ENCODE measurements around the gene TRAM2. TPM values are rescaled to one million over a fixed set of nuclear protein-coding genes. Genes with fewer than 3 reads are reported as not detected.

TRAM2 gene
- total and polyA plus RNA-seq, 10 of the 15 experiments (the other 5 are each of a cell fraction or from before 2014, with no cell fraction given) = 2.5 to 15.0 (median 11.0) TPM

GRCh38 chr6:52524918-52525317 is 51.9 kb downstream of the TRAM2 start (continued):
- TF ChIP-seq ZBTB40 (IDR thresholded peaks at IDR 0.05; ENCODE audit: borderline replicate concordance) = no peak
- no peak for TF ChIP-seq MEF2B (IDR thresholded peaks at IDR 0.05; ENCODE audit: partially characterized antibody, poor library complexity, severe bottlenecking)
- TF ChIP-seq RCOR1 (conservative IDR thresholded peaks at IDR 0.05; ENCODE audit: low read depth, low read length) = no peak
- TF ChIP-seq GABPA (IDR thresholded peaks at IDR 0.05; ENCODE audit: low read depth) = no peak

DNA sequence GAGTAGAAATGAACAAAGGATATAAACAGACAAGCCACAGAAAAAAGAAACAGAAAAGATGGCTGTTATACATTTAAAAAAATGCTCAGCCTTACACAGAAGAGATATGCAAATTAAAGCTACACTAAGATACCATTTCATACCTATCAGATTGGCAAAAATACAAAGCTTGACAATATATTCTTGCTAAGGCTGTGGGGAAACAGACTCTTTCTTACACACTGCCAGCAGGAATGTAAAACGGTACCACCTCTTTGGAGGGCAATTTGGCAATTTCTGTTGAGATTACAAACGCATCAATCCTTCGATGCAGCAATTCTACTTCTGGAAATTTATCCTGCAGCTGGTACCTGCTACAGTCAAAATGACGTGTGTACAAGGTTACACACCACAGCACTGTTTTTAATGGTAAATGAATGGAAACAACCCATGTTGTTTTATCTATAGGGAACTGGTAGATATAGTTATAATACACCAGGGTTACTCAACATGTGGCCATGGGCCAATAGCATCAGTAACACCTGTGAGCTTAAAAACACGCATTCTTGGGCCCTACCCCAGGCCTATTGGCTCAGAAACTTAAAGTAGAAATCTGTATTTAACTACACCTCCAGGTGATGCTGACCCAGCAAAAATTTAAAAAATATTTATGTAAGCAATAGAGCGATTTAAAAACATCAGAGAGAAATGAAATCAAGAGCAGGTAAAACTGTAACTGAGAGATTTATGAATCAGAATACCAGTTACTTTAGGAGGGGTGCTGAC is 53.3 kb downstream of the TRAM2 start:
- H3K9ac ChIP-seq (ENCODE audit: control insufficient read depth, insufficient read depth, low read length) = no peak overlapping the region
- FAIRE-seq = peak; percentile 38
- SMC1A ChIA-PET (ENCODE audit: uncharacterized antibody, unreplicated experiment) = interaction anchor here (0.6 to 1.6 kb wide), 7 partner anchors 8 to 1777 kb away, joined by 3 to 5 read pairs (median 3); no protein-coding TSS in a partner anchor
- H3K9me3 ChIP-seq (replicated peaks; ENCODE audit: control insufficient read depth, insufficient read depth, low read length) = no peaks in the 10 kb centered on the region
- ATAC-seq = no peak
- CTCF ChIA-PET = no interaction called here
- BruUV-seq (replicated peaks) = no TSS peak
- no peak for DNase-seq (ENCODE audit: low read depth, low spot score)
- no peaks in the 10 kb centered on the region for H4K20me1 ChIP-seq (ENCODE audit: control insufficient read depth, insufficient read depth)
- no peak overlapping the region for H3K4me3 ChIP-seq
- H3K27ac ChIP-seq (ENCODE audit: control insufficient read depth, insufficient read depth) = no peak overlapping the region
- no peak overlapping the region for H3K4me2 ChIP-seq (ENCODE audit: control insufficient read depth, insufficient read depth)
- no peaks in the 10 kb centered on the region for H3K27me3 ChIP-seq (replicated peaks in 1 of 2; ENCODE audit: control insufficient read depth in 2 of 2, insufficient read depth in 2 of 2, low read length in 1 of 2)
- POLR2A ChIA-PET = interaction anchor here (0.6 kb wide), 1 partner anchor 78 kb away, joined by 4 read pairs; no protein-coding TSS in a partner anchor
- 98% methylated on average over 6 of the region's 6 CpGs for WGBS (ENCODE audit: insufficient coverage, insufficient replicate concordance, low lambda C conversion rate, missing lambda C conversion rate)
- in situ Hi-C loops (cut with MboI) (no loop called here), intact Hi-C loops (cut with micrococcal nuclease; ENCODE audit: unreplicated experiment) (no loop called here)
- TF ChIP-seq, protein P1, sequence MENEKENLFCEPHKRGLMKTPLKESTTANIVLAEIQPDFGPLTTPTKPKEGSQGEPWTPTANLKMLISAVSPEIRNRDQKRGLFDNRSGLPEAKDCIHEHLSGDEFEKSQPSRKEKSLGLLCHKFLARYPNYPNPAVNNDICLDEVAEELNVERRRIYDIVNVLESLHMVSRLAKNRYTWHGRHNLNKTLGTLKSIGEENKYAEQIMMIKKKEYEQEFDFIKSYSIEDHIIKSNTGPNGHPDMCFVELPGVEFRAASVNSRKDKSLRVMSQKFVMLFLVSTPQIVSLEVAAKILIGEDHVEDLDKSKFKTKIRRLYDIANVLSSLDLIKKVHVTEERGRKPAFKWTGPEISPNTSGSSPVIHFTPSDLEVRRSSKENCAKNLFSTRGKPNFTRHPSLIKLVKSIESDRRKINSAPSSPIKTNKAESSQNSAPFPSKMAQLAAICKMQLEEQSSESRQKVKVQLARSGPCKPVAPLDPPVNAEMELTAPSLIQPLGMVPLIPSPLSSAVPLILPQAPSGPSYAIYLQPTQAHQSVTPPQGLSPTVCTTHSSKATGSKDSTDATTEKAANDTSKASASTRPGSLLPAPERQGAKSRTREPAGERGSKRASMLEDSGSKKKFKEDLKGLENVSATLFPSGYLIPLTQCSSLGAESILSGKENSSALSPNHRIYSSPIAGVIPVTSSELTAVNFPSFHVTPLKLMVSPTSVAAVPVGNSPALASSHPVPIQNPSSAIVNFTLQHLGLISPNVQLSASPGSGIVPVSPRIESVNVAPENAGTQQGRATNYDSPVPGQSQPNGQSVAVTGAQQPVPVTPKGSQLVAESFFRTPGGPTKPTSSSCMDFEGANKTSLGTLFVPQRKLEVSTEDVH (IDR thresholded peaks at IDR 0.05; ENCODE audit: low read depth, partially characterized antibody) = no peak
- TF ChIP-seq CEBPZ (IDR thresholded peaks at IDR 0.05; ENCODE audit: low read depth, low read length) = no peak
- no peaks in the 10 kb centered on the region for H3K36me3 ChIP-seq (ENCODE audit: control insufficient read depth in 2 of 2, insufficient read depth in 2 of 2, low read length in 1 of 2)
- RAD21 ChIA-PET (ENCODE audit: unreplicated experiment) = no interaction called here
- H3K4me1 ChIP-seq (ENCODE audit: control insufficient read depth, insufficient read depth, low read length) = peaks cover 2% of the 10 kb centered on the region; the same call in 1 of the 2 replicates
- no peak overlapping the region for H2AFZ ChIP-seq (ENCODE audit: control insufficient read depth, low read depth, low read length)
- H3K79me2 ChIP-seq (ENCODE audit: control insufficient read depth, insufficient read depth, low read length) = no peaks in the 10 kb centered on the region
